PFSK-1 (cell line): Measurements from ENCODE around the gene FAM110A.
A peak's percentile ranks its signal among the peaks of the same experiment; 100 is the strongest.

Experiments
- POLR2AphosphoS5 ChIP-seq: IDR thresholded peaks from 2 replicates; pipeline ENCODE4 v1.6.1; 2012; ENCODE audit warnings: low read depth, mild to moderate bottlenecking, control low read depth, low read length, moderate library complexity
- SIN3A ChIP-seq: IDR thresholded peaks from 2 replicates; pipeline ENCODE4 v1.6.1; 2012; ENCODE audit warnings: mild to moderate bottlenecking, low read length, moderate library complexity, borderline replicate concordance; ENCODE audit not compliant: insufficient read depth
- TAF1 ChIP-seq: IDR thresholded peaks from 2 replicates; pipeline ENCODE4 v1.6.1; 2012; ENCODE audit warnings: low read length, control low read depth, borderline replicate concordance; ENCODE audit not compliant: insufficient read depth
- TF ChIP-seq, protein P1 (sequence below), 2 experiments: IDR thresholded peaks; 2 replicates each; pipeline versions ENCODE4 v1.6.1 to v1.8.0; 2011 to 2012; ENCODE audit warnings: low read depth in 2 of 2, low read length in 2 of 2, control low read depth in 1 of 2, inconsistent platforms in 1 of 2, mild to moderate bottlenecking in 1 of 2, moderate library complexity in 1 of 2; ENCODE audit not compliant: insufficient read depth in 1 of 2

DNA sequence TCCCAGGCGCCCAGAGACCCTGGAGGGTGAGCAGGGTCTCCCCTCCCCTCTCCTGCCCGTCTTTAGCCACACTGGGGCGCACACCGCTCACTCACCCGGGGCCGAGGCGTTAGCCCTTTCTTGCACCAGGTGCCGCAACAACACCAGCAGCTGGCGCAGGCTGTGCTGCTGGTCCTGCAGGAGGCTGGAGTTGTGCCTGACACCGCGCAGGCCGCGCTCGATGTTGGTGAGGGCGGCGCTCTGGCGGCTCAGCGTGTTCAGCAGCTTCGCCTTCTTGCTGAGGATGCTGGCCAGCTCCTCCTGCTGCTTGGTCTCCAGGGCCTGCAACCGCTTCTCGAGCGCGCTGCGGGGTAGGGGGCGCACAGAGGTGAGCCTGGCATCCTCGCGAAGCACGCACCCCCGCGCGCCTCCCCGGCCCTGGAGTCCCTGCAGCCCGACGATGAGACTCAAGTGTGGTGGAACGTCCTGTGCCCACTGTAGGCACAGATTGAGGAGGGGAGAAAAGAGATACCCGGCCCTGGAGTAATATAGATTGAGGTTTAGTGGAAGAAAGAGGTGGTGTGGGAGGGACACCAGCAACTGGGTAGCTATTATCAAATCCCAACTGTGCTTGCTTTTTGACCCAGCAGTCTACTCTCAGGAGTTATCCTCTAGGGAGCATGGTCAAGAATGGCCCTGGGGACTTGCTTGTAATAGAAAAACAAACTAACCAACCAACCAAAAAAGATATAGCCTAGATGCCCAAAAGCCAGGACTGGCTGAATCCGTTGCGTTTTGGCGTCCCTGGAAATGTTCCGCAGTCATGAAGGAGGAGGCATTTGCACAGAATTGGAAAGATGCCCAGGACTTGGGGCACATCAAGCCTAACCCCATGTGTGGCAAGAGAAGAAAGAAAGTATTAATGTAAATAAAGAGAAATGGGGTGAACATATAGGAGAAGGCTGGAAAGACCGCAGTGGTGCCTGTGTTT is 51.8 kb downstream of the FAM110A start:
- TF ChIP-seq TAF1 = no peak
- TF ChIP-seq, protein P1, sequence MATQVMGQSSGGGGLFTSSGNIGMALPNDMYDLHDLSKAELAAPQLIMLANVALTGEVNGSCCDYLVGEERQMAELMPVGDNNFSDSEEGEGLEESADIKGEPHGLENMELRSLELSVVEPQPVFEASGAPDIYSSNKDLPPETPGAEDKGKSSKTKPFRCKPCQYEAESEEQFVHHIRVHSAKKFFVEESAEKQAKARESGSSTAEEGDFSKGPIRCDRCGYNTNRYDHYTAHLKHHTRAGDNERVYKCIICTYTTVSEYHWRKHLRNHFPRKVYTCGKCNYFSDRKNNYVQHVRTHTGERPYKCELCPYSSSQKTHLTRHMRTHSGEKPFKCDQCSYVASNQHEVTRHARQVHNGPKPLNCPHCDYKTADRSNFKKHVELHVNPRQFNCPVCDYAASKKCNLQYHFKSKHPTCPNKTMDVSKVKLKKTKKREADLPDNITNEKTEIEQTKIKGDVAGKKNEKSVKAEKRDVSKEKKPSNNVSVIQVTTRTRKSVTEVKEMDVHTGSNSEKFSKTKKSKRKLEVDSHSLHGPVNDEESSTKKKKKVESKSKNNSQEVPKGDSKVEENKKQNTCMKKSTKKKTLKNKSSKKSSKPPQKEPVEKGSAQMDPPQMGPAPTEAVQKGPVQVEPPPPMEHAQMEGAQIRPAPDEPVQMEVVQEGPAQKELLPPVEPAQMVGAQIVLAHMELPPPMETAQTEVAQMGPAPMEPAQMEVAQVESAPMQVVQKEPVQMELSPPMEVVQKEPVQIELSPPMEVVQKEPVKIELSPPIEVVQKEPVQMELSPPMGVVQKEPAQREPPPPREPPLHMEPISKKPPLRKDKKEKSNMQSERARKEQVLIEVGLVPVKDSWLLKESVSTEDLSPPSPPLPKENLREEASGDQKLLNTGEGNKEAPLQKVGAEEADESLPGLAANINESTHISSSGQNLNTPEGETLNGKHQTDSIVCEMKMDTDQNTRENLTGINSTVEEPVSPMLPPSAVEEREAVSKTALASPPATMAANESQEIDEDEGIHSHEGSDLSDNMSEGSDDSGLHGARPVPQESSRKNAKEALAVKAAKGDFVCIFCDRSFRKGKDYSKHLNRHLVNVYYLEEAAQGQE (IDR thresholded peaks at IDR 0.05; ENCODE audit: insufficient read depth in 1 of 2, low read depth in 2 of 2, low read length in 2 of 2) = peak; percentile 46 to 79; a peak in 2 of 4 replicates
- no peak for TF ChIP-seq POLR2AphosphoS5
- no peak for TF ChIP-seq SIN3A
